ENCODE results near the gene KLHL22.

KLHL22 gene

DNA sequence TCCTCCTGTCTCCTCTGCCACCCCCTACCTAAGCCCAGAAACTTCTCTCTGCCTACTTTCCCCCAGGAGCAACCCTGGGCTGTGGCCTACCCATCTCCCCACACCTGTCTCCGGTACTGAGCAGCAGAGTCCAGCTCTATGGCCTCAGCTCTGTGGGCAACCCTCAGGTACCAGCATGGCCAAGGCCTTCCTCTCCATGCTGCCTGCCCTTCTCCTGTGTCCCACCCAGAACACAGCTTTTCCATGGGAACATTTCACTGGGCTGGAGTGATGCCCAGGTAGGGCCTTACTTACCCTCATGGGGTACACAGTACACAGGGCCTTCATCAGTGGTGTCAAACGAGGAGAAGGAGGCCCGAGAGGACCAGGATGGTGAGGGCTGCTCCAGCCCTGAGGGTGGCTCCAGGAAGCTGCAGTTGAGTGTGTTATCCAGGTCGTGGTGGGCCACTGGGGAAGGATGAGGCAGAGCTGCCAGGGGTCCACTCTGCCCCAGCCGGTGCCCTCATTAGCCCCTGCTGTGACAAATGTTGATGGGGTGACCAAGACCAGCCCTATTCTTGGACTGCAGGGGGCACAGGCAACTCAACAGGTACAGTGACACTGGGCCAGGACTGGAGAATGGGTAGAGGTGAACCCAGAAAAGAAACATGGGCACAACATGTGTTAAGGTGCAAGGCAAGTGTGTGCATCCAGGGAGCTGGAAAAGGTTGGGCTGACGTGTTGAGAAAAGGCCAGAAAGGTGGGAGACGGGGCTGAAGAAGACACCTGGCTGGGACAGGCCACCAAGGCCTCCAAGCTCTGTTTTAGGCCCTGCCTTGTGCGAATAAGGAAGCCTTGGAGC lies 68.3 kb downstream of the KLHL22 start:
- TF ChIP-seq, protein P1, sequence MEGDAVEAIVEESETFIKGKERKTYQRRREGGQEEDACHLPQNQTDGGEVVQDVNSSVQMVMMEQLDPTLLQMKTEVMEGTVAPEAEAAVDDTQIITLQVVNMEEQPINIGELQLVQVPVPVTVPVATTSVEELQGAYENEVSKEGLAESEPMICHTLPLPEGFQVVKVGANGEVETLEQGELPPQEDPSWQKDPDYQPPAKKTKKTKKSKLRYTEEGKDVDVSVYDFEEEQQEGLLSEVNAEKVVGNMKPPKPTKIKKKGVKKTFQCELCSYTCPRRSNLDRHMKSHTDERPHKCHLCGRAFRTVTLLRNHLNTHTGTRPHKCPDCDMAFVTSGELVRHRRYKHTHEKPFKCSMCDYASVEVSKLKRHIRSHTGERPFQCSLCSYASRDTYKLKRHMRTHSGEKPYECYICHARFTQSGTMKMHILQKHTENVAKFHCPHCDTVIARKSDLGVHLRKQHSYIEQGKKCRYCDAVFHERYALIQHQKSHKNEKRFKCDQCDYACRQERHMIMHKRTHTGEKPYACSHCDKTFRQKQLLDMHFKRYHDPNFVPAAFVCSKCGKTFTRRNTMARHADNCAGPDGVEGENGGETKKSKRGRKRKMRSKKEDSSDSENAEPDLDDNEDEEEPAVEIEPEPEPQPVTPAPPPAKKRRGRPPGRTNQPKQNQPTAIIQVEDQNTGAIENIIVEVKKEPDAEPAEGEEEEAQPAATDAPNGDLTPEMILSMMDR (IDR thresholded peaks at IDR 0.05; ENCODE audit: low read depth, low read length): no peak
- no peak overlapping the region for H3K4me3 ChIP-seq (ENCODE audit: low read depth, low read length)

DNA sequence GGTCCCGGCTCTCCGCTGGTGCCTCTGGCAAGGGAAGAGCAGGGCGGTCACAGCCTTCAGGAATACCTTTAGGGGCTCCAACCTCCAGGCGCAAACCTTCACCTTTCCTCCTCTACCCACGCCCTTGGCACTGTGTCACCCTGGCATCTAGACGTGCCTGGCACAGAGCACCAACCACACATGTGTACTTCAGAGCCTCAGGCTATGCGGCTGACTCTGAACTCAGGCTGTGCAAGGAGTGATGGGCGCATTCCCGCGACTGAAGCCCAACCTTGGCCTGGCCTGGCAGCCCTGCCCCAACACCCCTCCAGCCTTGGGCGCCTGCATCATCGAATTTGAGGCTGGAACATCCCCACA lies 69.4 kb downstream of the KLHL22 start:
- TF ChIP-seq, protein P1 (IDR thresholded peaks at IDR 0.05; ENCODE audit: low read depth, low read length): no peak
- no peak overlapping the region for H3K4me3 ChIP-seq (ENCODE audit: low read depth, low read length)

DNA sequence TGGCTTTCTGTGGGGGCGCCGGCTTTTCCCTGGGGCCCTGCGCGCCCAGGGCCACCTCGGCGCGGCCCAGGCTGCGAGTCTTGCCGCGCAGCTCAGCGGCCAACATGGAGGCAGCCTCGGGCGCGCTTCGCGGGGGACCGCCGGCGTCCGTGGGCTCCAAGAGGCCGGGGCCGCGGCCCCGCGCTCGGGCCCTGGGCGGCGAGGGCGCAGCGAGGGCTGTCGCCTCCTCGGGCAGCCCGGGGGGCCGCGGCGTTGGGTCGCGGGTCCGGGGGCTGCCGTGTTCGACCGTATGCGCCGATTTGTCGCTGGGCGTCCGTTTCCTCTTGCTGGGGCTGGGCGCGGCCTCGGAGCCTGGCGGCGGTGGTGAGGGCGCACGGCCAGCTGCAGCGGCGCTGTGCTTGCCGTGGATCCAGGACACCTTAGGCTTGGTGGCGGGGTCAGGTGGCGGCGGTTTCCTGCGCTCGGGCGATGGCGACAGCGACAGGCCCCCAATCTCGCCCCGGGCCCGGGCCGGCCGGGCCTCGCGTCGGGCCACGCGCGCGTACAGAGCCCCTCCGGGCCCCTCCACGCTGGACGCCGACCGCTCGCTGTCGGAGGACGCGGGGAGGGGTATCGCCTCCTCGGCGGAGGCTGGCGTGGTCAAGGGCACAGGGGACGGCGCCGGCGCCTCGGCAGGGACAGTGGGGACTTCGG lies 69.9 kb downstream of the KLHL22 start:
- no peak overlapping the region for H3K4me3 ChIP-seq (ENCODE audit: low read depth, low read length)
- TF ChIP-seq, protein P1 (IDR thresholded peaks at IDR 0.05; ENCODE audit: low read depth, low read length): no peak

DNA sequence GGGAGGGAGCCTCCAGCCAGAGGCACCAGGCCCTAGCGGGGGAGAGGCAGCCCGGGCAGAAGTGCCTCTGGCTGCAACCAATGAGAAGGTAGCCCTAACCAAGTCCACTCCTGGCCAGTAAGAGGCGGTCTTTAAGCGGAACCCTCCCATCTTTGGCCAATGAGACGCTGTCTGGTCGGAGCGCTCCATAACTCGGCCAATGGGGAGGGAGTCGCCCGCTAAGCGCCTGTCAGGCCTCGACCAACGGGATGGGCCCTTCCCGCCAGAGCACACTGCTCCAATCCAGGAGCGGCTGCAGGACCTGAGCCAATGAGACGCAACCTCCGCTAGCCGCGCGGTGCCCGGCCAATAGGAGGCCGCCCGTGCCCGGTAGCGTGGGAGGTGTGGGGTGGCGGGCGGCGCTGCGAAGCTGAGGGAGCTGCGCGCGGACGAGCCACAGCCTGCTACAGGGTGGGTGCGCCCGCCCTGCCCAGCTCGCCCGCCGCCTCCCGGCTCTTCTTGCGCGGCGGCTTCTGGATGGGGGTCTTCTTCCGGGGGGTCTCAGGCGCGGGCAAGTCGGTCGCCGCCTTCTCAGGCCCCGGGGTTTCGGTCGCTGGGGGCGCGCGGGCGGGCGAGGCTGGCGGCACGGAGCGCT lies 70.5 kb downstream of the KLHL22 start:
- TF ChIP-seq, protein P1 (IDR thresholded peaks at IDR 0.05; ENCODE audit: low read depth, low read length): no peak
- H3K4me3 ChIP-seq (ENCODE audit: low read depth, low read length): no peak overlapping the region

DNA sequence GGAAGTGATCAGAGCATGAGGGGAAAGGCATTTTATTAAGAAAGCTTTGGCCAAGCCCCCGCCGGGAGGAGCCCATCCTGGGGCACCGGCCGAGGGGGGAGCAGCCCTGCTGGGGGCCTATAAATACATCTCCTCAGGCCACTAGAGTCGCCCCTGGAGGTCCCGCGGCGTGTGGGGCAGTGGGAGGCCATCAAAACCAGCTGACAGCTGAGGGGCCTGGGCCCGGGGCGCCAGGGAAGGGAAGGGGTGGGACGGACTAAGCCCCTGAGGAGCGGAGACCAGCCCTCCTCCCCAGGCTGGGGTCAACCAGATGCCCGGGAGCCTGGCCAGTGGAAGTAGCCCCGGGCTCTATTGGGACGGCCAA lies 71.0 kb downstream of the KLHL22 start:
- TF ChIP-seq, protein P1 (IDR thresholded peaks at IDR 0.05; ENCODE audit: low read depth, low read length): no peak
- no peak overlapping the region for H3K4me3 ChIP-seq (ENCODE audit: low read depth, low read length)

DNA sequence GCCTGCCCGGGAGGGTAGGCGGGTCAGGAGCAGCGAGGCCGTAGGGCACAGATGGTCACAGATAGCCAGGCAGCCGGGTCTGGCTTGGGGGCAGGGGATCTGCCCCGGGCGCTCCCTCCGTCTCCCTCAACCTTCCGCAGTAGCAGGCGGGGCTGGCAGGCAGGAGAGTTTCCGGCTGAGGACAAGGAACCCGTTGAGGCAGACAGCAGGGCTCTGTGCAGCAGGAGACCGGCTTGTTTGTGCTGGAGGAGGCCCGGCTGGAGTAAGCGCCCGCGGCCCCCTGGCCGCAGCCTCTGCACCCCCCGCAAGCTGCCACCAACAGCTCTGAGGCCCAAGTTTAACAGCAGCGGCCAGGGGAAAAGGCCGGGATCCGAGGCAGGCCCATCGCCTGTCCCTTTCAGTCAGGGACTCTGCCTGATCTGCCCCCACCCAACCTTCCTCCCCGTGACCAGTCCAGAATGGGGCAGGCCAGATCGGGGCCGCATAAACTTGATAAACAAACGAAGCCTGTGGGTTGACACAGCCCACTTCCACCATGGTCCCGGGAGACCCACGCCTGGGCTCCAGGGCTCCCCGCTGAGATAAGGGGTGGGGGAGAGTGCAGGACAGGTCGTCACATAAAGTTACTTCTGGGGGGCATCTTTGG lies 71.6 kb downstream of the KLHL22 start:
- H3K4me3 ChIP-seq (ENCODE audit: low read depth, low read length): no peak overlapping the region
- TF ChIP-seq, protein P1 (IDR thresholded peaks at IDR 0.05; ENCODE audit: low read depth, low read length): no peak

All from WI38 (cell line).